Fibroblast of skin of left quadriceps (primary cell): ENCODE results near the gene GLIPR1.
"Not testable (repeated sequence)": the region's sequence is repeated elsewhere in the genome, so short reads cannot be mapped to it uniquely, and the experiment has no call there.

Experiments used
- DNase-seq, 2 experiments: peaks; one replicate each; pipeline ENCODE4 v3.0.0-alpha.2; 2013; ENCODE audit warnings: low read depth in 2 of 2

Gene GLIPR1

DNA sequence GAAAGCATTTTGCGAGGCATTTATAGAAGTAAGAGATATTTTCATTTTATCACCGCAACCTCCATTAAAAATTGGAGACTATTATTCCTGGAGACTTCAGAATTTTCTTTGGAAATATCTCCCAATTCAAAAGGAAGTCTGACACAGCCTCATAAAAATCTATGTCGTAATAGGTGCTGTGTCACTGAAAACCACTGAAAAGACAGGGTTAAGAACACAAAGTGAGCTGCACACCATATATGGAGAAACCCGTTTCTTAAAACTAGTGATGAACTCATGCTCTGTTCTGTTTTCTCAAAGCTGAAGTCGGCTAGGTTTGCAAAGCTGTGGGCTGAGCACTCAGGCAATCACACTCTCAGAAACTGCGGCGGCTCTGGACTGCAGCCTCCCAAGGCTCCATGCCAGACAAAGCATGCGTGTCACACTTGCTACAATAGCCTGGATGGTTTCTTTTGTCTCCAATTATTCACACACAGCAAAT lies at the start of gene GLIPR1:
TSS of gene GLIPR1 (plus strand) at position 287 of the 481 bp plus-strand sequence. CDS start at position 413, 126 bp downstream.
- peak; percentile 97 to 98 for DNase-seq

DNA sequence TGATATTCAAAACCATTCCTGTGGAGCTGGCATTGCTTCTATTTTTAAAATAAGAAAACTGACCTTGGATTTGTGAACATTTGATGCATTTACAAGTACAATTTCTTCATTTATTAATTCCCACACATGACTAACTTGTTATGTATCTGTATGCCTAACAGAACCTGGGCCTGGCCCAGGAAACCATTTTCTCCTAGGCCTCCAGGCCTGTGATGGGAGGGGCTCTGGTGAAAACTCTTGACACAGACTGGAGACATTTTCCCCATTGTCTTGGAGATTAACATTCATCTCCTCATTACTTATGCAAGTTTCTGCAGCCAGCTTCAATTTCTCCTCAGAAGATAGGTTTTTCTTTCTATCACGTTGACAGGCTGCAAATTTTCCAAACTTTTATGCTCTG lies 47.6 kb upstream of the GLIPR1 start:
- no peak for DNase-seq

DNA sequence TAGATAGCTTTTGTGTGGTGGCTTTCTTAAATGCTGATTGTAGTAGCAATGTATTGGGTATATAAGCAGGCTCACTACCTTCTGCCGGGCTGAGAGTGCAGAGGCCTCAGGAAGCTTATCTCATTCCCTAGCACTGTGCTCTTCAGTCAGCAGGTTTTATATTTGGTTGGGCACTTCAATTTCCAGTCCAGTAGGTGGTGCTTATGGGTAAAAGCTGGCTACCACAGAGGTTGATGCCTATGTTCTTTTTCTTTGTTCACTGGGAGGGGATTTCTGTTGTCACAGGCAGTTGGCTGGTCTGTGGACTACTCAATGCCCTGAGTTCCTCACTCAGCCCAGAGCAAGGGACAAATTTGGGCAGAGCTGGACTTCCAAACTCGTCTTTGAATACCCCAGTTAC lies 43.0 kb upstream of the GLIPR1 start:
- DNase-seq = no peak

DNA sequence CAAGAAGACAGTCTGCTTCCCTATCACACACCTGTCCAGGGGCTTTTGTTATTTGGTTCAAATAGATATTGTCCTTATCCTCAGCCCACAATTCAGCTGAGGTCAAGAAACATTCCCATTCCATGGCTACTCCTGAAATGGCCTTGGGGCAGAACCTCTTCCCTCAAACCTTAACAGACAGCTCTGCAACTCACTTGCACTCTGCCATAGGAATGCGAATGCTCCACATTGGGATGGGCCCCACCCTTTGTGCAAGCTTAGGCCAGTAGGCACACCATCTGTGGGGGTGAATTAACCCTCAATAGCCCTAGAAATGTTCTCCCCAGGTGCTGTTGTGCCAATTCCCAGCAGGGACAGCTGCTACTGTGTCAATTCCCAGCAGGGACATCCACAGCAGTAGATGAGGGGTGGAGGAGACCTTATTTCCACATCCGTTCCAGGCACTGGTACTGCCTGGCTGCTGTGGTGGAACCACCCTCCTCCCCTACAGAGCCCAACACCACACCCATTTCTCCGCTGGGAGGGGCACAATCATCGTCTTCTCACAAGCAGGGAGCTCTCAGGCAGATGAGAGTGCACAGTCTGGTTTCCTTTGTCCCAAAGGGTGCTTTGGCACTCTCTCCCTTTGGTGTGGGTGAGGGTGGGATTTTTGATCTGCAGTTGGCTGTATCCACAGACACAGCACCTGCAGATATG lies 42.3 kb upstream of the GLIPR1 start:
- DNase-seq = no peak

DNA sequence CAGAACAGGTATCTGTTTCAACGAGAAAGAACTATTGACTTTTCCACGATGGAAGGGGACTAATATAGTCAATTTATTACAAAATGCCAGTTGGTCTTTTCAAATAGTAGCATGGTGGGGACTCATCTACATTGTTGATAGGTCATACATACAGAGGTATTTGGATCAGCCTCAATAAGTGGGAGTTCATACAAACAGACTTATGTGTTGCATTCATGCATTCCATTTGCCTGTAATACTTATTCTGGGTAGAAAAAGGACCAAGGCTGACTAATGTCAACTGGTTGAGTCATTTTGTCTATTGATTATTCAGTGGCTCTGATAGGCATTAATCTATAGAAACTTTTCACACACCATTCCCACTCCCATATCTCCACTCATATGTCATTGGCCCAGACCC lies 41.5 kb upstream of the GLIPR1 start:
- no peak for DNase-seq

DNA sequence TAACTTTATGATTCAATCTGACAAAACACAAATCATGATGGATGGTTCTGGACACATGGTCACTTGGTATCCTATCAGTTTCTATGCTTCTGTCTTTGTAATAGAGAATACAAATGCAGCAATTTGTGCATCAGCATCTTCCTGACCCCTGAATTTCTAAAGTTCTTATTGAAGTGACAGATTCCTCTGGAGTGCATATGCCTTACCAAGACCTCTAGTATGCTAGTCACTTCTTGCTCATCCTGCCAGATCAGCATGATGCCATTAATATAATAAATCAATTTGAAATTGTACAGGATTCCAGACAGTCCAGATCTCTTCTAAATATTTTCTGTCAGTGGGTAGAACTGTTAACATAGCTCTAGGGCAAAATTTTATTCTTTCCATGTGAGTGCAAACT lies 40.6 kb upstream of the GLIPR1 start:
- no peak for DNase-seq

DNA sequence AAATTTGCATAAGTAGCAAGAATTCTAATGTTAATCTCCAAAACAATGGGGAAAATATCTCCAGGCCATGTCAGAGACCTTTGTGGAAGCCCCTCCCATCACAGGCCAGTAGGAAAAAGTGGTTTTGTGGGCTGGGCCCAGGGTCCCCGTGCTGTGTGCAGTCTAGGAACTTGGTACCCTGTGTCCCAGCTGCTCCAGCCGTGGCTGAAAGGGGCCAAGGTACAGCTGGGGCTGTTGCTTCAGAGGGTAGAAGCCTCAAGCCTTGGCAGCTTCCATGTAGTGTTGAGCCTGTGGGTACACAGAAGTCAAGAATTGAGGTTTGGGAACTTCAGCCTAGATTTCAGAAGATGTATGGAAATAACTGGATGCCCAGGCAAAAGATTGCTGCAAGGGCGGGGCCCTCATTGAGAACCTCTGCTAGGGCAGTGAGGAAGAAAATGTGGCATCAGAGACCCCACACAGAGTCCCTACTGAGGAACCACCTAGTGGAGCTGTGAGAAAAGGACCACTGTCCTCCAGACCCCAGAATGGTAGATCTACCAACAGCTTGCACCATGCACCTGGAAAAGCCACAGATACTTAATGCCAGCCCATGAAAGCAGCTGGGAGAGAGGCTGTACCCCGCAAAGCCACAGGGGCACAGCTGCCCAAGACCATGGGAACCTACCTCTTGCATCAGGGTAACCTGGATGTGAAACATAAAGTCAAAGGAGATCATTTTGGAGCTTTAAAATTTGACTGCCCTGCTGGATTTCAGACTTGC lies 38.7 kb upstream of the GLIPR1 start:
- not testable (repeated sequence) for DNase-seq

DNA sequence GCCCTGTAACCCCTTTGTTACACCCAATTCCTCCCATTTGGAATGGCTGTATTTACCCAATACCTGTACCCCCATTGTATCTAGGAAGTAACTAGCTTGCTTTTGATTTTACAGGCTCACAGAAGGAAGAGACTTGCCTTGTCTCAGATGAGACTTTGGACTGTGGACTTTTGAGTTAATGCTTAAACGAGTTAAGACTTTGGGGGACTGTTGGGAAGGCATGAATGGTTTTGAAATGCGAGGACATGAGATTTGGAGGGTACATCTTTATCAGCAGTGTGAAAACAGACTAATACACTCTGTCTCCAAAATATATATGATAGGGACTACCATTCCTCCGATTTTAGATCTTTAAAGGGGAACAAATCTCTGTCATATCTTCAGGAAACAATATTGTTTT lies 38.1 kb upstream of the GLIPR1 start:
- DNase-seq = not testable (repeated sequence)

DNA sequence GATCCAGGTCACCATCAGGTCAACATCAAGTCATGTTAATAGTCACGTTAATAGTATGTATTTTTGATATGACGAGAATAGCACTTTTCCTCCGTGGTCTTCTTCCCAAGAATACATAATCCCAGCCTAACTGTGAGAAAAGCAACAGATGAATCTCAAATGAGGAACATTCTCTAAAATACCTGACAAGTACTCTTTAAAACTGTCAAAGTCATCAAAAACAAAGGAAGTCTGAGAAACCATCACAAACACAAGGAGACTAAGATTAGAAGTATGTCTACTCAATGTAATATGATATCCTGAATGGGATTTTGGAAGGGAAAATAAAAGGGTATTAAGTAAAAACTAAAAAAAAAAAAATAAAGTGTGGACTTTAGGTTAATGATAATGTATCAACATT lies 36.8 kb upstream of the GLIPR1 start:
- DNase-seq = no peak

DNA sequence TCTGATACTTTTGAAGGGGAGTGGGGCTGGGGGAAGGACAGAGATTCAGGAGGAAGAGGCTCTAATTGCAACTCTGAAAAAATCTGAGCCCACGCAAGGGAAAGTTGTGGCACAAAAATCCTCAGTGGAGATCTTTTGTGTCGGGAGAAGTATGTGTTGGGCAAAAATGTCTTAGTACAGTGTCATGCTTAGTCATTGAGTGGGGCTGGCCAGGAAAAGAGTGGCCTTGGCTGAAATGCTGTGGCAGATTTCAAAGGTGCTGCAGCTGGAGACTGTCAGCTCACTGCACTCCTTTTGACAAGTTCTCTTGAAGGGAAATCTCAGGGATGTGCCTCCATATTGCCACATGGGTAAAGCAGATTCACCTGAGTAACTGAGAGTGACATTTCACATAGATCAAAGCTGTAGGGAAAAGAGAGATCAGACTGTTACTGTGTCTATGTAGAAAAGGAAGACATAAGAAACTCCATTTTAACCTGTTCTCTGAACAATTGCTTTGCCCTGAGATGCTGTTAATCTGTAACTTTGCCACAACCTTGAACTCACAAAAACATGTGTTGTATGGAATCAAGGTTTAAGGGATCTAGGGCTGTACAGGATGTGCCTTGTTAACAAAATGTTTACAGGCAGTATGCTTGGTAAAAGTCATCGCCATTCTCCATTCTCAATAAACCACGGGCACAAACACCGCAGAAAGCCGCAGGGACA lies 36.0 kb upstream of the GLIPR1 start:
- DNase-seq = no peak

DNA sequence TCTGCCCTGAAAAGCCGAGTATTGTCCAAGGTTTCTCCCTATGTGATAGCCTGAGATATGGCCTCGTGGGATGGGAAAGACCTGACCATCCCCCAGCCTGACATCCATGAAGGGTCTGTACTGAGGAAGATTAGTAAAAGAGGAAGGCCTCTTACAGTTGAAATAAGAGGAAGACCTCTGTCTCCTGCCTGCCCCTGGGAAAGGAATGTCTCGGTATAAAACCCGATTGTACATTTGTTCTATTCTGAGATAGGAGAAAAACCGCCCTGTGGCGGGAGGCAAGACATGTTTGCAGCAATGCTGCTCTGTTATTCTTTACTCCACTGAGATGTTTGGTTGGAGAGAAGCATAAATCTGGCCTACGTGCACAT lies 35.4 kb upstream of the GLIPR1 start:
- DNase-seq = not testable (repeated sequence)

DNA sequence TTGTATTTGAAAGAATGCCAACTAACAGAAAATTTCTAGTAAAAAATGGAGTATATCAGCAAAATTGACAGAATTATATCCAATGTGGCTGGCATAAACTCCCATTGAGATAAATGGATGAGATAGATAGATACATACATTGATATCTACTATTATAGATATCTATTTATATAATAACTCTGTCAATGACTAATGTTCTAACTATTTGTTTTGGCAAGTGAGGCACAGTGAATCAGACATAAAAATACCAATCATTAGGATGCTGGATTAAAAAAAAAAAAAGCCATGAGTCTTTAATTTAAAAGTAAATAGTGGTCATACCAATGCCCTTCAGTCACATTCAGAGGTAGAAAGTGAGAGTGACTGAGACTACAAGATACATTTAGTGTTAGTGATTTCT lies 33.7 kb upstream of the GLIPR1 start:
- peak; percentile 83 to 85 for DNase-seq

DNA sequence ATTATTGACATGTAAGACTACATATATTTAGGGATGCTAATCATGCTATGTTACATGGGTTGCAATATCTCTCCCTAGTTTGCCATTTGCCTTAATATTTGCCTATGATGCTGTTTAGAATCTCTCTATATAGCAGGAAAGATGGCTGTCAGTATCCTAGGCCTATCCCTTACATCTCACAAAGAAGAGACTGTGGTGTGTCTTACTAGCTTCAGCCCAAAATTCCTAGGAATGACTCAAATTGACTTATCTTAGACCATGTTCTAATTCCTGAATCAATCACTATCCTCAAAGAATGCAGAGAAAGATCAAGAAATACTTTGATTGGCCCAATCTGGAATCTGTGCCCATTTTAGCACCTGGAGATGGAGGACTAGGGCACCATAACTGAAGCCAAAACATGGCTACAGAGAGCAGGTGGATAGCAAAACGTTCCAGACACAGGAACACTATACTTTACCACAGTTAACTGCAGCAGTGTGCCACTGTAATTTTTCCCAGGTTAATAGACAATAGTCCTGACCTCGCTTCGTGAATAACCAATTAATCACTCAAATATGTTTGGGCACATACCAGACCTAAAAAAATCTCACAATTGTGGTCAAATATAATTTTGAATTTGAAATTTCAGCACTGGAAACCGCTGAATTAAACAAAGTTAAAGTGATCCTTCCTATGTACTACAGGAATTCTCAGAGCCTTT lies 32.7 kb upstream of the GLIPR1 start:
- no peak for DNase-seq

DNA sequence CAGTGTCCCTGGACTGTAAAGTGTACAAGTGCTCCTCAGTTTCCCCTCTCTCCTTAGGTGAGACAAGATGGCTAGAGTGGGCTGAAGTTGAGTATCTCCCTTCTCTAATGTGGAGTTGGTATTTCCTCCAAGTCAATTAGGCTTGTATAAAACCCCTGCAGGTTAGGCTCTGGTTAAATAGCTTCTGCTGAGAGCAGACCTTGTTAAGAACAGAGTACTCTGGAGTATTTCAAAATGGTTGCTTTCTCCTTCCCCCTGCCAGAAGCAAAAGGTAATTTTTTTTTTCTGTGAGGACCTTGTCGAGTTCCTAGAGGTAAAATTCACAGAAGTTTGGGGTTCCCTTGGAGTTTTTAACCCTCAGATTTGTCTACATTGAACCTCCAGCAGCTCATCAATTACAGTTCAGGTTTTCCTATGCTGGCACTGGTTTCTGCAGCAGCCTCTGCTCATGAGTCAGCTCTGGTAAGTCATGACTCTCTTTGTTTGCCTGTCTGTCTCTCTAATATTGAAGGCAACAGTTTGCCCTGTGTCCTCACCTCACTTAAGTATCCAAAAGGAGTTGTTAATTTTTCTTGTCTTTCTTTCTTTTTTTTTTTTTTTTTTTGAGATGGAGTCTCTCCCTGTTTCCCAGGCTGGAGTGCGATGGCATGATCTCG lies 27.8 kb upstream of the GLIPR1 start:
- no peak for DNase-seq

DNA sequence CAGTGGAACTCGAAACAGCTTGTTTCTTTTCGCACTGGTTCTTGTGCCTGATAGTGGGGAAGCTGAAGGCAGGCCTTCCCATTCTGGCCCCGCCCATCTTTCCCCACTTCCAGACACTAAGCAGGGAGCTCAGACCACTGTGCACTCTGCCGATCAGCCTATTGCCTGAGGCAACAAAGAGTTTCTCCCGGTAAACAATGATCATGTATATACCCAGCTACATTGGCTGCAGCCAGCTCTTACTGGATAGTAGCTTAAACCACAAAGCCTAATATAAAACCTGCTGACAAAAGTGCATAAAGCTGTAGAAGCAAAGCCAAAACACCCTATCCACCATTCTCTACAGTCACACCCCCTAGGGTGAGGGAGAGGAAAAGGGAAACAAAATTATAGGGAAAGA lies 24.7 kb upstream of the GLIPR1 start:
- no peak for DNase-seq

DNA sequence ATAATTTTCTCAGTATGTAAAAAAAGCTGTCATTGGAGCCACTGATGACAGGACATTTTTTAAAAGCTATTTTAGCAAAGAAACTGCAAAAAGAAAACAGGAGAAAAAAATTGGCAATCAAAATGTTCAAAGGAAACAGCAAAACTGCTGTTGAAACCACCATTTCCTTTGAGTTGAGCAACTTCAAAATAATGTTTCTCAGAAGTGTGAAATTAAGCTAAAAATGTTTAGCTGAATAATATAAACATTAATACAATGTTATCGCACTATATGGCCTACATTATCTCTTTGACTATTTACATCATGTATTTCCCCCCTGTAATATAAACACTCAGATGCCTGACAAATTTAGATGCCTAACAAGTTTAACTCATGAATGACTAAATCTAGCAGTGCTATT lies 23.4 kb upstream of the GLIPR1 start:
- no peak for DNase-seq

DNA sequence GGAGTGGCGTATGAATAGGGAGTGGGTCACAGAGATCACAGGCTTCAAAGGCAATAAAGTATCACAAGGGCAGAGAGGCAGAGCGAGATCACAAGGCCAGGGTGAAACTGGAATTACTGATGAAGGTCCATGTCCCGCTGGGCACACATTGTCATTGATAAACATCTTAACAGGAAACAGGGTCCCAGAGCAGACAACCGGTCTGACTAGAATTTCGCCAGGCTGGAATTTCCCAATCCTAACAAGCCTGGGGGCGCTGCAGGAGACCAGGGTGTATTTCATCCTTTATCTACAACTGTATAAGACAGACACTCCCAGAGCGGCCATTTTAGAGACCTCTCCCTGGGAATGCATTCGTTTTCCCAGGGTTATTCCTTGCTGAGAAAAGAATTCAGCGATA lies 22.7 kb upstream of the GLIPR1 start:
- DNase-seq = not testable (repeated sequence)

DNA sequence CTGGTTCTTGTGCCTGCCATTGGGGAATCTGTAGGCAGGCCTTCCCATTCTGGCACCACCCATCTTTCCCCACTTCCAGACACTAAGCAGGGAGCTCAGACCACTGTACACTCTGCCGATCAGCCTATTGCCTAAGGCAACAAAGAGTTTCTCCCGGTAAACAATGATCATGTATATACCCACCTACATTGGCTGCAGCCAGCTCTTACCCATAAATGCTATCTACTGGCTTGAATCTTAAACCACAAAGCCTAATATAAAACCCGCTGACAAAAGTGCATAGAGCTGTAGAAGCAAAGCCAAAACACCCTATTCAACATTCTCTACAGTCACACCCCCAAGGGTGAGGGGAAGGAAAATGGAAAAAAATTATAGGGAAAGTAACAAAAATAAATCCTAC lies 20.8 kb upstream of the GLIPR1 start:
- no peak for DNase-seq

DNA sequence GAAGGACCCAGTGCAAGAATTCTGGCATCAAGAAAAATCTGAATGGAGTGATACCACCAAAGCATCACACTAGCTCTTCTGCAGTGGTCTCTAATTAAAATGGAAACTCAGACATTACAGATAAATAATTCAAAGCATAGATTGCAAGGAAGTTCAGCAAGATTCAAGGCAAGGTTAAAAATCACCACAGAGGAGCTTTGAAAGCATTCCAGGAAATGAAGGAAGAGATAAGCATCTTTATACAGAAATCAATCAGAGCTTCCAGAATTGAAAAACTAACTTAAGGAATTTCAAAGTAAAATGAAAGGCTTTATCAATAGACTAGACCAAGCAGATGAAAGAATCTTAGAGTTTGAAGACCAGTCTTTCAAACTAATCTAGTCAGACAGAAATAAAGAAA lies 20.4 kb upstream of the GLIPR1 start:
- no peak for DNase-seq

DNA sequence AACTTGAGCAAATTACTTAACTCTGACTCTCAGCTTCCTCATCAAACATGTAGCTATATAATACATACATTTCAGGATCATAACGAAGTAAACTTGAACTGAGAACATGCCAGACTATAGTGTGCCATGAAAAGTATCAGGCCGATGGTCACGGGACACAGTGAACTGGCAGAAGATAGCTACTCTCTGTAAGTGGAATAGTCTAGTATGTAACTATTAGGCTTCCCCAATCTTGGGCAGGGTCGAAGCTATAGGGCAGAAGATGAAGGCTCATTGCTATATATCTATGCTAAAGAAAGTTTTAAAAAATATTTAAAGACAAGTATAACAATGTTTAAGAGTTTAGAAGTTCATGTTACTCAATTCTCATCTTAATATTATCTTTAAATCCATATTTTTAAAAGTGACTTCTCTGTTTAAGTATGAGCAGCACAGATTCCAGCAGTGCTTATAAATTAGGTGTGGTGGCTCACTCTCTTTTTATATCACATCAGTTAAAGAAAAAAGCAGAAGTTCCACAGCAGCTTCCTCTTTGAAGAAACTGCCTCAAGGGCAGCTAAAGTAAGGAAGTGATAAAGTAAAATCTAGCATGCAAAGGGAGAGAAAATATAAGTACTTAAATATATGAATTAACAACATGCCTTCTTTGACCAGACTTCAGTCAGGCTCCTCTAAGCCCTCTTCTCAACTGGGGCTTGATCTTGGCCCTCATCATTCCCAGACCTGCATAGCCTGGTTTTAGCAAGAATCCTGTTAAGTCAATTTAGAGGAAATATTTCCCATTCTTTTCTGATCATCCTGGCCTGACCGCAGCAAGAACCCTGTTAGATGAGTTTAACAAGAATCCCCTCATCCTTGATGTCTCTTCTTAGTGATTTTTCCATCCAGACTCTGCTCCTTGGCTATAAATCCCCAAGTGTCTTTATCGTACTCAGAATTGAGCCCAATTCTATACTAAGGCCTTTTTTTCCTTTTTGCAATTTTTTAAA lies 8.4 kb upstream of the GLIPR1 start:
- no peak for DNase-seq
